ENCODE measurements around the gene CCDC13.

CCDC13 gene

DNA sequence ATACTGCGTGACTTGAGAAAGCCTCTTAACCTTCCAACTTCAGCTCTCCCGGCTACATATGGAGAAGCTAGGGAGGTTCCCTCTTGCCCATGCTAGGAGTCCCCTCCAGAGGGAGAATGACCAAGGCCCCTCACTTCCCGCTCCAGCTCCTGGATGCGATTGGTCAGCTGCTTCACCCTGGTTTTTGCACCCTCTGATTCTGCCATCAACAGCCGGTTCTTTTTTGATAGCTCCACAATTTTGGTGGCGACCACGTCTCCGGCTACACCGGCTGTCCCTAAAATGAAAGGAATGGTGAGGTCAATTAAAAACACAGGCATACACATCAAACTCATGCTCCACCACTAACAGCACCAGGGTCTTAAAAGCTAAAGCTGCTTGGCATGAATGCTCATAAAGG lies 20.6 kb downstream of the CCDC13 start:
- no peak for DNase-seq

DNA sequence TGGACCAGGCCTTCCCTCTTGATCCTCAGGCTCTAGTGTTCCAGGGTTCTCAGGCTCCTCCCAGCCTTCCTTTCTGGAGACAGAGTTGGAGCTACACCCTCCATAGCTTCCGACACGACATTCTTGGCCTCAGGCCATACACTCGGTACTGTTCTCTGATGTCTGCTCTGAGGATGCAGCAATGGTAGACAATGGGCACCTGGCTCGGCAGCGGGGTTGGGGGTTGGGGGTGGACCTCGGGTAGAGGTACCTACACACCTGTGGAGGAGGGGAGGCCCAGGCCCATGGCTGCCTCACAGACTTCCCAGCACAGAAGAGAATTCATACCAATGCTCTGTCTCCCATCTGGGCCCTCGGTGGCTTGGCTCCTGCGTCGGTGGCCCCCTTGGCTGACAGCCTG lies 21.4 kb downstream of the CCDC13 start:
- DNase-seq, result no peak

GRCh38 chr3:42750834-42751233 lies 22.2 kb downstream of the CCDC13 start:
- DNase-seq, result no peak

DNA sequence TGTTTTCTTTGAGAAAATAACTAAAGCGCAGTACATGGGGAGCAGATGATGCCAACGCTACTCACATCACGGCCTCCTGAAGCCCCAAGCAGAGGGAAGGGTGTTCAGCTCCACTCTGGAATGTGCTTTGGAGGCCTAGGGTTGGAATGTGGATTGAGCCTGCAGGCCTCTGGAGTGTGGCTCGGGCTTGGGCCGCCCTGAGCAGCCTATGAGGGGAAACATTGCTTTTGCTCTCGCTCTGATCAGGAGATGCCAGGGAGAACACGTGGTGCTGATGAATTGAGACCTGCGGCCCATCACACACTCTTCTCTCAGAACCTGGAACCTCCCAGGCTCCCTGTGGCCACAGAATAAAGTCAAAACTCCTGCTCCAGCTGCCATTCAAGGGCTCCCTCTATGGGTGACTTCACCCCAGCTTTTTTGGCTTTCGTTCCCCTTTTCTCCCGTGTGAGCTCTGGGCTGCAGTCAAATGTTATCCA lies 23.3 kb downstream of the CCDC13 start:
- peak; percentile 46 for DNase-seq

- DNase-seq, result no peak
Observed at GRCh38 chr3:42749025-42749752, 23.9 kb downstream of the CCDC13 start.

GRCh38 chr3:42747581-42747980 lies 25.5 kb downstream of the CCDC13 start:
- DNase-seq, result no peak

- DNase-seq, result no peak
Observed at GRCh38 chr3:42746455-42747450, 26.3 kb downstream of the CCDC13 start.

- DNase-seq, result no peak
Observed at GRCh38 chr3:42745776-42746454, 27.1 kb downstream of the CCDC13 start.

DNA sequence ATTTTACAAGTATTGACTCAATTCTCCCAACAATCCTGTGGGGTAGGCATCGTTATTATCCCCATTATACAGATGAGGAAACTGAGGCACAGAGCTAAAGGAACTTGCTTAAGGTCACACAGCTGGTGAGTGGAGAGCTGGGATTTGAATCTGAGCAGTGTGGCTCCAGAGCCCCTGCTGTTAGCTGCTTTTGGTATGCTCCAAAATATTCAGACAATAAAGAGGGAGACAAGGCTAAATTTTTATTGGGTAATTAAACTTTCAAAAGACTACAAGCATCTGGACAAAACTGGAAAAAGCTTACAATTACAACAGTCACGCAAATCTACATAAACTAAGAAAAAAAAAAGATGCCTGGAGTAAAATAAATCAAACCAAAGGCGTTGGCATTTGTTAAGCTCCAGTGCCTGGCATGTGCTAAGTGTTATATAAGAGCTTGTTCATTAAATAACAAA lies 27.7 kb downstream of the CCDC13 start:
- no peak for DNase-seq

GRCh38 chr3:42743204-42743995 lies 29.7 kb downstream of the CCDC13 start:
- DNase-seq, result no peak

GRCh38 chr3:42742688-42743087 lies 30.4 kb downstream of the CCDC13 start:
- no peak for DNase-seq

DNA sequence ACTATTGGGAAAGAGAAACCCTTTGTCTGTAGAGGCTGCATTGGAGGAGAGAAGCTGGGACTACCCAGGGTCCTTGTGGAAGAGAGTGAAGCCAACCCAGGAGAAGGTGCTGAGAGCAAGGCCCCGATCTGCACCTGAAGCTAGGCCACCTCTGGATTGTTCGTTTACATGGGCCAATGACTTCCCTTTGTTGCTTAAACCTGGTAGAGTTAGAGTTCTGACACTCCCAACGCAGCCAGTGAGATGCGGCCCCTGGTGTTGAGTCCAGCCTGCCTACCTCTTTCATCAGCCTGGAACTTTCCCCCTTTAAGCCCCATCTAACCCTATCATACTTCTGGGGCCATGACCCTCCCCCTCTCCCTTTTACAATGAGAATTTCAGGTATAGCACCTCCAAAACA lies 30.8 kb downstream of the CCDC13 start:
- no peak for DNase-seq

GRCh38 chr3:42741796-42742195 lies 31.3 kb downstream of the CCDC13 start:
- no peak for DNase-seq

- DNase-seq, result peak; percentile 23
Observed at GRCh38 chr3:42739401-42740158, 33.5 kb downstream of the CCDC13 start.

DNA sequence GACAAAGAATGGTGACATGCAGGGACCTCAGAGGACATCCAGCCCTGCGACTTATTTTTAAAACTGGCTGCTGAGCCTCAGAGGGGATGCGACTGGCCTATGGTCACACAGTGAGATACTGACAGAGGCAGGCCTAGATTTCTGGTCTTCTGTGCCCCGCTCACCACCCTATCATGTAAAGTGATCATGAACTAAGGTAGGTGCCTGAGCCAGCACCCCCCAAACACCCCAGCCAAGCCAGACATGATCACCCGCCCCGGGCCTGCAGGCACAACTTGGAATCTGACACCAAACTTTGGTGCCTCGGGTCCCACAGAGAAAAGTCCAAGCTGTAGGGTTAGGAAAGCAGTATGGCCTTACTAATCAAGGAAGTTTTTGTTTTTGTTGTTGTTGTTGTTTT lies 36.5 kb downstream of the CCDC13 start:
- DNase-seq, result no peak

DNA sequence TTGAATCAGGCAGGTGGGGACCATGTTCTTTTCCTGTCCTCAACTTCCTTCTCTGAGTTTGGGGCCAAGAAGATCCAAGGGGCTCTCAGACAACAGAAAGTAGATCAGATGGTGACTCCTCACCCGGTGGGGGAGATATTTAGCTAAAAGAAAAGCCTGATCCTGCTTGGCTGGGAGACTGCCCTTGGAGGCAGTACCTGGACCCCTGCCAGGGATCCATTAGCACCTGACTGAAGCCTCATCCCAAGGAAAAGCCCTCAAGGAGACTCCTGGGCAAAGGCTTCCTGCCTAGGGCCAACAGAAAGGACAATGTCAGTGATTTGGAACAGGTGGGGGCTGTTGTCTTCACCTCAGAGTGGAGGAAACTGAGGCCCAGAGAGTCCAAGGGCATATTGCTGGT lies 37.0 kb downstream of the CCDC13 start:
- no peak for DNase-seq

DNA sequence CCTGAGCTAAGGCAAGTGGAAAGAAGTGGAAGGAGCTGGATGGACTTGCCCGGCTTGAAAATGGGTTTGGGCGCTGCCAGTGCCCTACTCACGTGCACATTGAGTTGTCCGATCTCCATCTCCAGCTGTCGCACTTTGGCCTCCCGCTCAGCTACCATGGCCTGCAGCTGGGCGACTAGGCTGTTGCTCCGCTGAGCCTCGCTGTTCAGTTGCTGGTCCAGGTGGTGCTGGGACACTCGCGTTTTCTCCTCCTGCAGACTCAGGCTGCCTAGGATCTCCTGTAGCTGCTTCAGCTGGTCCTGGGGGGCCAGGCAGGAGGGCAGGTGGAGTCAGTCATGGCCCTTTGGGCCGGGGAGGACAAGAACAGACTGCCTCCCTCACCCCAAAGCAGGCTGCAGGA lies 37.4 kb downstream of the CCDC13 start:
- DNase-seq, result no peak

GRCh38 chr3:42735019-42735418 lies 38.0 kb downstream of the CCDC13 start:
- DNase-seq, result no peak

GRCh38 chr3:42734263-42734860 lies 38.7 kb downstream of the CCDC13 start:
- no peak for DNase-seq

GRCh38 chr3:42733501-42734262 lies 39.4 kb downstream of the CCDC13 start:
- no peak for DNase-seq
